Globus pallidus (tissue), 1 donor: ENCODE data around the gene ACOT8.

Experiments used
- DNase-seq: peaks from one replicate; pipeline ENCODE4 v3.0.0-alpha.2; 2015; ENCODE audit warnings: low spot score

Gene ACOT8

DNA sequence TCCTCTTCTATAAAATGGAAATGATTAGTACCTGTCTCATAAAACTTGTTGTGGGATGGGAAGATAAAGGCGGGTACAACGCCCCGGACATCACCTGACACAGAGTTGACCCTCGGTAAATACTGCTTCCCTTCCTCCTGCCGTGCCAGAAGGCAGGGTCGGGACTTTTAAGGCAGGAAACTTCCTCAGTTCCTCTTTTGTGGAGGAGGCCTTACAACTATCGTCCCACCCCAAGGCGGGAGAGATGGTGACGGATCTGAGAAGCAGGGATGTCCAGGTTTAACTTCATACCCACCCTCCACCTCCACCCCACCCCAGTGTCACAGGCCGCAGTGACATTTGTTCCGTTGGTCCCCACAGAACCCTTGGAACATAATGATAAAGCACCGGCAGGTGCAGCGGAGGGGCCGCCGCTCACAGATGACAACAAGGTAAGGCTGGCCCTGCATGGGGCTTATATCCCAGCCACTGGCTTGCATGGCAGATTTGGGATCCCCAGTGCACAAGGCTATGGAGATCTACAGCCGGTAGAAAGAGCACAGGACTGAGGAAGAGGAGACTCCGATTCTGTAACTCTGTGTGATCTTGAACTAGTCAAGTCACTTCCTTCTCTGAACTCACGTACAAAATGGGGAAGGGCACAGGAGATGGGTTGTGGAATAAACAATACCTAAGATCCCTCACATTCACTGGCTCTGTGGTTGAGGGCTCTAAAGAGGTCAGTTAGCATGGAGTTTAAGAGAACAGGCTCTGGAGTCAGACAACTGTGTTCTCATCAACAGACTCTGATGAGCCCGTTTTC lies 64.7 kb downstream of the ACOT8 start:
- no peak for DNase-seq
